Measurements from ENCODE around the gene PDXDC1. TPM values are rescaled to one million over a fixed set of nuclear protein-coding genes. Genes with fewer than 3 reads are reported as not detected.
"Not testable (repeated sequence)": the region's sequence is repeated elsewhere in the genome, so short reads cannot be mapped to it uniquely, and the experiment has no call there.

Gene PDXDC1
- 10 to 100 TPM; 62.1 to 85.2 (median 76.1) TPM for total RNA-seq

- TF ChIP-seq CTCF (IDR thresholded peaks at IDR 0.05; ENCODE audit: low read depth), result not testable (repeated sequence)
Measured at GRCh38 chr16:14974656-14975417, at the start of gene PDXDC1. PDXDC1 (plus strand) TSS chr16:14975026; CDS start chr16:14975200, 174 bp downstream.

GRCh38 chr16:14937143-14937542 is 37.7 kb upstream of the PDXDC1 start, which contains the start of gene NPIPA1:
NPIPA1 (plus strand) TSS chr16:14937443; CDS start chr16:14937443, 0 bp downstream.
- not testable (repeated sequence) for TF ChIP-seq CTCF (IDR thresholded peaks at IDR 0.05; ENCODE audit: low read depth)

- TF ChIP-seq CTCF (IDR thresholded peaks at IDR 0.05; ENCODE audit: low read depth), result no peak
Measured at GRCh38 chr16:14955546-14956231, 19.1 kb upstream of the PDXDC1 start.

GRCh38 chr16:14957576-14958322 is 17.1 kb upstream of the PDXDC1 start:
- TF ChIP-seq CTCF (IDR thresholded peaks at IDR 0.05; ENCODE audit: low read depth), result no peak

GRCh38 chr16:14958323-14958600 is 16.6 kb upstream of the PDXDC1 start:
- TF ChIP-seq CTCF (IDR thresholded peaks at IDR 0.05; ENCODE audit: low read depth), result no peak

GRCh38 chr16:14958970-14959369 is 15.9 kb upstream of the PDXDC1 start:
- no peak for TF ChIP-seq CTCF (IDR thresholded peaks at IDR 0.05; ENCODE audit: low read depth)

All from subcutaneous adipose tissue (tissue), 4 donors.